Measurements from ENCODE around the gene C15orf39.
A peak's percentile ranks its signal among the peaks of the same experiment; 100 is the strongest.

The C15orf39 gene

GRCh38 chr15:75203908-75204263 is 2.2 kb downstream of the C15orf39 start:
- peak overlapping the region; percentile 29; the same call in 1 of the 2 replicates for H3K27ac ChIP-seq (ENCODE audit: extremely low read depth, low read depth, low read length)
- POLR2A ChIA-PET = interaction anchor here (0.9 to 1.5 kb wide), 7 partner anchors 11 to 180 kb away, joined by 3 to 15 read pairs (median 6); partner anchors contain the start of gene PPCDC
- CTCF ChIA-PET = interaction anchor here (0.5 to 4.7 kb wide), 35 partner anchors 11 to 570 kb away, joined by 3 to 114 read pairs (median 4); no protein-coding TSS in a partner anchor
- H3K36me3 ChIP-seq (ENCODE audit: control insufficient read depth in 2 of 2, insufficient read depth in 1 of 2, low read length in 2 of 2) = peaks cover 9 to 38% of the 10 kb centered on the region in 2 experiments; a peak in 2 of 3 replicates
- TF ChIP-seq ZNF302 (tag by site-specific recombination; IDR thresholded peaks at IDR 0.05; ENCODE audit: low read depth) = no peak
- TF ChIP-seq RBAK (tag by site-specific recombination; IDR thresholded peaks at IDR 0.05) = no peak
- no peak for TF ChIP-seq ZNF629 (tag by site-specific recombination; IDR thresholded peaks at IDR 0.05)
- TF ChIP-seq AEBP2 (tag by site-specific recombination; IDR thresholded peaks at IDR 0.05; ENCODE audit: borderline replicate concordance) = no peak
- TF ChIP-seq KLF16 (tag by site-specific recombination; IDR thresholded peaks at IDR 0.05) = no peak
- TF ChIP-seq SCRT1 (tag by site-specific recombination; IDR thresholded peaks at IDR 0.05; ENCODE audit: borderline replicate concordance) = 0 out of 2 replicates have a peak, but pooled peaks have one; percentile 8
- H3K9me3 ChIP-seq (ENCODE audit: control insufficient read depth, insufficient read depth, low read depth, low read length) = no peaks in the 10 kb centered on the region
- H3K4me3 ChIP-seq (ENCODE audit: low read depth, low read length) = no peak overlapping the region
- H3K4me1 ChIP-seq (ENCODE audit: control insufficient read depth, insufficient read depth, low read length) = peaks cover 21% of the 10 kb centered on the region

- H3K9me3 ChIP-seq (ENCODE audit: control insufficient read depth, insufficient read depth, low read depth, low read length) = no peaks in the 10 kb centered on the region
- peaks cover 15 to 44% of the 10 kb centered on the region in 2 experiments for H3K36me3 ChIP-seq (ENCODE audit: control insufficient read depth in 2 of 2, insufficient read depth in 1 of 2, low read length in 2 of 2)
- no peak overlapping the region for H3K4me3 ChIP-seq (ENCODE audit: low read depth, low read length)
- ChIA-PET CTCF (interaction anchor here (0.5 to 4.7 kb wide), 41 partner anchors 10 to 1798 kb away, joined by 3 to 114 read pairs (median 4); no protein-coding TSS in a partner anchor), POLR2A (interaction anchor here (0.9 to 1.5 kb wide), 7 partner anchors 11 to 179 kb away, joined by 3 to 15 read pairs (median 5); no protein-coding TSS in a partner anchor)
- H3K27ac ChIP-seq (ENCODE audit: extremely low read depth, low read depth, low read length) = no peak overlapping the region
- peaks cover 21% of the 10 kb centered on the region for H3K4me1 ChIP-seq (ENCODE audit: control insufficient read depth, insufficient read depth, low read length)
- TF ChIP-seq ZNF658 (tag by site-specific recombination; IDR thresholded peaks at IDR 0.05) (no peak), GFI1B (tag by site-specific recombination; IDR thresholded peaks at IDR 0.05) (no peak), ZNF621 (tag by site-specific recombination; IDR thresholded peaks at IDR 0.05) (no peak), ZBTB20 (tag by site-specific recombination; IDR thresholded peaks at IDR 0.05) (peak; percentile 64), ZNF274 (IDR thresholded peaks at IDR 0.05; ENCODE audit: low read length) (no peak), ZNF274 (tag by site-specific recombination; IDR thresholded peaks at IDR 0.05; ENCODE audit: borderline replicate concordance) (no peak), FEZF1 (tag by site-specific recombination; IDR thresholded peaks at IDR 0.05) (no peak), ZNF335 (tag by site-specific recombination; conservative IDR thresholded peaks at IDR 0.05) (peak; percentile 72), BCL6B (tag by site-specific recombination; IDR thresholded peaks at IDR 0.05) (no peak), ZNF704 (tag by site-specific recombination; IDR thresholded peaks at IDR 0.05) (no peak), ZNF350 (tag by site-specific recombination; IDR thresholded peaks at IDR 0.05) (no peak), KLF7 (tag by site-specific recombination; IDR thresholded peaks at IDR 0.05; ENCODE audit: borderline replicate concordance) (peak; percentile 90; the same call in 1 of the 2 replicates), ZNF514 (tag by site-specific recombination; IDR thresholded peaks at IDR 0.05) (no peak), ZNF785 (tag by site-specific recombination; IDR thresholded peaks at IDR 0.05) (no peak), ZEB2 (tag by site-specific recombination; IDR thresholded peaks at IDR 0.05) (peak; percentile 94), ZNF776 (tag by site-specific recombination; IDR thresholded peaks at IDR 0.05; ENCODE audit: borderline replicate concordance) (no peak), ZBTB48 (tag by site-specific recombination; IDR thresholded peaks at IDR 0.05) (peak; percentile 90), ZNF18 (tag by site-specific recombination; IDR thresholded peaks at IDR 0.05) (peak; percentile 46), KLF8 (tag by site-specific recombination; IDR thresholded peaks at IDR 0.05) (peak; percentile 85), YY1 (tag by site-specific recombination; IDR thresholded peaks at IDR 0.05) (peak; percentile 79; the same call in 1 of the 2 replicates), SP7 (tag by site-specific recombination; IDR thresholded peaks at IDR 0.05) (peak; percentile 78), ZNF223 (tag by site-specific recombination; IDR thresholded peaks at IDR 0.05) (no peak), ZNF394 (tag by site-specific recombination; IDR thresholded peaks at IDR 0.05; ENCODE audit: borderline replicate concordance) (no peak), BCL11B (tag by site-specific recombination; IDR thresholded peaks at IDR 0.05; ENCODE audit: low read depth) (peak; percentile 88), ZNF544 (tag by site-specific recombination; IDR thresholded peaks at IDR 0.05) (no peak)
These were observed 2.8 kb downstream of the C15orf39 start for GRCh38 chr15:75204340-75205063.

Measured in HEK293 (cell line).